ENCODE measurements around the gene RBMY1B. TPM values are rescaled to one million over a fixed set of nuclear protein-coding genes. Genes with fewer than 3 reads are reported as not detected.
"Not testable (repeated sequence)": the region's sequence is repeated elsewhere in the genome, so short reads cannot be mapped to it uniquely, and the experiment has no call there.

The RBMY1B gene
- not detected for total RNA-seq
- long read RNA-seq, donor 1: 0 reads
- long read RNA-seq, donor 2: 0 reads

DNA sequence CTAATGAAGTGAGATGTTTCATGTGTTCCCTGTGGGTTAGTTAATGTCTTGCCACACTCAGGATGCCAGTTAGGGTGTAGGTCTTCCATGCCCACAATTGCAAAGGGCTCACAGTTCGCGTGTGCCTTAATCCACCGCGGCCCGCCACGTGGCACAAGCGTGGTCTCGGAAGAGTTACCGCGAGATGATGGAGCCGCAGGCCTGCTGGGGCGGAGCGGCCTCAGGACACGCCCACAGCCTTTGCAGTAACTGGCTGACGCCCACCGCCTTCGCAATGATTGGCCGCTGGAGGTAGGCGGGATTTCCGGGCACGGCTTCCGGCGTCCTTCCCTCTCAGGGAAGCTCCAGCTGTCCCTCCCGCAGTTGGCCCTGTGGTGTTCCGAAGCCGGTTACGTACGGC, at the start of gene RBMY1B:
Gene RBMY1B, plus strand, starts transcription at position 301 of the 400 bp plus-strand sequence. CDS start 2,013 bp downstream, outside the sequence.
- intact Hi-C loops (cut with DNase I); DNase-seq (ENCODE audit: low spot score): not testable (repeated sequence)

GRCh38 chrY:21462915-21463314, 48.2 kb upstream of the RBMY1B start:
- DNase-seq (ENCODE audit: low spot score); intact Hi-C loops (cut with DNase I): not testable (repeated sequence)

DNA sequence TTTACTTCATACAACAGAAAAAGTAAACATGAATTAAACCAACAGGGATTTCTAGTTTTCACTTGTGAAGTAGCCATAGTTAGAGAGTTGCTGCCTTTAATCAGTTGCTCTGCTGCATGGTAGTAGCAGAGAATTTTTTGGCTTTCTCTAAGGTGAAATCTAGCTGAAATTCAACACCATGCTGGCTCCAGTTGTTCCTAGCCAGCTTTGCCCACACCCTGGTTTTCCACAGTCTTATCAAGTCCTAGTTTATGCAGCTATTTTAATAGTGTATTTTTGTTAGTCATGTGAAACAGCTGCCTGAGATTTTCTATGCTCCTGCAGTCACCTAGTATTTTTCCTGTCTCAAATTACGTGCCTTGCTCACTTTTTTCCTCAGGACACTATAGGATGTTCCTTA, 28.2 kb upstream of the RBMY1B start:
- intact Hi-C loops (cut with DNase I): no loop called here
- DNase-seq (ENCODE audit: low spot score): no peak

GRCh38 chrY:21534579-21534978, 23.4 kb downstream of the RBMY1B start, which contains the start of gene RBMY1A1:
Gene RBMY1A1, plus strand, starts transcription at chrY:21534879. Its CDS starts 2,013 bp downstream, at chrY:21536892.
- intact Hi-C loops (cut with DNase I); DNase-seq (ENCODE audit: low spot score): not testable (repeated sequence)

DNA sequence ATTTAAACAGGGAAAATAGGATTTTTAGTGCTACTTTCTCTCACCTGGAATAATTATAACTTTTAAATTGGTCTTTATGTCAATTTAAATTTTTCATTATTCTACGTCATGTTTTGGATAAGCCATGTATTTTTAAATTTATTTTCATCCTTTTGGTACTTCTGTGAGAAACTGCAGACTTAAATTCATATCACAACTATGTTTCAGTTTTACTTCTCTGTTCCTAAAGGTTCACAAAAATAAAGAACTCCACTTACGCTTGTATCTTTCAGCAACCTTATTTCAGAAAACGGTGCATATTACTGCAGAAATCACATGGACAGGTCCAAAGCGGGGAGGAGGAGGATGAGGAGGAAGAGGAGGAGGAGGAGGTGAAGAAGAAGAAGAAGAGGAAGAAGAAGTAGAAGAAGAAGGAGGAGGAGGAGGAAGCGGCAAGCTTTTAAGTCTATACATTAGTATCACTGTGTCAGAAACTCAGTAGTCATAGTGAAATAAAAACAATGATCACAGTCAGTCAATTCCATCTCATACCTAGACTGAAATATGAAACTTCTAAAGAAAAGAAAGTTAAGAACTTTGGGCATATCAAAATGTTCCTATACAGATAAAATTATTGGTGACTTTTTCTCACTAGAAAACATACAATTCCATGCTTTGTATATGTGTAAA, 48.3 kb downstream of the RBMY1B start:
- DNase-seq (ENCODE audit: low spot score); intact Hi-C loops (cut with DNase I): not testable (repeated sequence)

Other genes with a start within 250 kb of the RBMY1B start
- not detected for gene RBMY1A1, start 23.5 kb downstream of the RBMY1B start, total RNA-seq